Measurements from ENCODE around the gene POP4.

POP4 gene

DNA sequence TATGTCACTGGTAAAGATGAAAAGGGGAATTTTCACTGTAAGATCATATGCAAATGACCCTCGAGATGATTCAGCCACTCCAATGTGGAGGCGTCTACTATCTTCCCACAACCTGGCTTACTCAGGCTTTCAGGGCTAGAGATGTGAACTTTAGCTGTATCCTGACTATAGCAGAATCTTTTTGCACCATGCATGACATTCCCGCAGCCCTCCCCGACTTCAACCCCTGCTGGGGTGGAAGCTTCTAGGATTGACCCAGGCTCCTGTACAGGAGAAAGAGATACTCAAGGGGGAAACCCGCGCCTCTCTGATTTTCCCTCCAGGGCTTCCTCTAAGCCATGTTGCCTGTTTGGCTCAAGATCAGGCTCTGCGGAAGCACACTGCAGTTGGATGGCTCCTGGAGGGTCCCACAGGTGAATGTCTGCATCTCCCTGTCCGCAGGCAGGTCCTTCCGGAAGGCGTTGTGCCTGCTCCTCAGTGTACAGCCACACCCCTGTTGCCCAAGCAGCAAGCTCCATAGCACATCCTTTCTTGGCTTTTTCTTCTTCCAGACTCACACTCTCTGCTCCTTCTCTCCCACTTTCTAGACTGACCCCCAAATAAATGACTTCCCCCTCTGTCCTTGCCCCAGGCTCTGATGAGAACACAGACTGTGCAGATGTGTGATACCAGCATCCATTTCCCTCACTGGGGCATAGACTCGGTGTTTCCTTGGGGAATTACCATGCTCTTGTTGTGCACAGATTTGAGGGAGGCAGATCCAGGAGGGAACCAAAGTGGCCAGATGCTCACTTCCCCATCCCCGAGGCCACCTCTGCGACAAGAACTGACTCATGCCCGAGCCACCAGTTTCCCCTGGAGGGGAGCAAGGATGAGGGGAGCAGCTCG is 29.1 kb upstream of the POP4 start:
- DNase-seq (ENCODE audit: low spot score): no peak

DNA sequence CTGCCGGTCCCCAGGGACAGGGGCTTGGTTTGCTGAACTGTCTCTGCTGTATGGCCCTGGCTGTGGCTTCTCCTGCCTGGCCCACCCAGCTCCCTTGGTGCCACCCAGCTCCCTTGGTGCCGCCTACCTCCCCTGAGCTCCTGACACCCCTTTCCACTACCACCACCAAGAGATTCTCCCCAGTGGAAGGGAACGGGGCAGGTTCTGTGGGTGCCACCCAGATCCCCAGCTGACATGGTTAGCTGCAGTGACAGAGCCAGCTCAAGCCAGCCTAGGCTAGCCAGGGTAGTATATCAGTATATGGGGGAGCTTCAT is 28.5 kb upstream of the POP4 start:
- DNase-seq (ENCODE audit: low spot score): no peak

DNA sequence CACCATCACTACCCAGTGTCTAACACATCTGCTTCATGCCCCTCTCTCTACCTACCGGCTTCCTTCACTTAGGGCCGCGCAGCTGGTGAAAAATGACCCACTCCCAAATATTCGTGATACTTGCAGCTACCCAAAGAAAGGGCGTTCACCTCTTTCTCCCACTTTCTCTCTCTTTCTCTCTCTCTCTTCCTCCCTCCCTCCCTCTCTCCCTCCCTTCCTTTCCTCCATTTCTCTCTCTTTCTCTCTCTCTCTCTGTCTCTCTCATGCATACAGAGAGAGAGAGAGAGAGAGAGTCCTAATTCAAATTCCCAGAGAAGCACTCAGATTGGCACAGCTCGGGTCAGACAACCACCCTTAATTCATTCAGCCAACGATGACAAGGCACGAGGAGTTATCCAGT is 27.7 kb upstream of the POP4 start:
- no peak for DNase-seq (ENCODE audit: low spot score)

DNA sequence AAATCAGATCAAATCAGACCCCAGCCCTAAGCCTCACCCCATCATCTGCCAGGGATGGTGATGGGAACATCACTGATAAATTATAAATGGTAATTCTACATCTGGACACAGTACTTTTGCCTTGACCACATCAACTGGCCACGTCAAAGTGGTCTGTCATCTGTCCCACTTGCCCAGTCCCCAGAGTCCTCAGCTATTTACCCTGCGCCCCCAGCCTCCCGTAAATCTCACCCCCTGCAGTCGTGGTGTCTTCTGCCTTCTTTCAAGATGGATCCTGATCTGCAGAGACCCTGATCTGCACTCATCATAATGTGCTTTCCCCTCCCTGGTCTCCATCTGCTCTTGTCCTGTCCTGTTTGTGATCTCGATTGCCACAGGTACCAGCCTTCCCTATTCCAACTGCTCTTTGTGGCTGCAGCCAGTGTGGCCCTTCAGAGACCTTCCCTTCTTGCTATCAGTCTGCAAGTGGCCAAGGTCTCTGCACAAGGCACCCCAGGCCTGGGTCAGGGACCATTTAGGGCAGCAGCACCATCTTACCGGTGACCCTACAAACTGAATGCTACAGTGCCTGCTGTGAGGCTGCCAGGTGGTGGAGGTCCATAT is 26.7 kb upstream of the POP4 start:
- DNase-seq (ENCODE audit: low spot score): no peak

DNA sequence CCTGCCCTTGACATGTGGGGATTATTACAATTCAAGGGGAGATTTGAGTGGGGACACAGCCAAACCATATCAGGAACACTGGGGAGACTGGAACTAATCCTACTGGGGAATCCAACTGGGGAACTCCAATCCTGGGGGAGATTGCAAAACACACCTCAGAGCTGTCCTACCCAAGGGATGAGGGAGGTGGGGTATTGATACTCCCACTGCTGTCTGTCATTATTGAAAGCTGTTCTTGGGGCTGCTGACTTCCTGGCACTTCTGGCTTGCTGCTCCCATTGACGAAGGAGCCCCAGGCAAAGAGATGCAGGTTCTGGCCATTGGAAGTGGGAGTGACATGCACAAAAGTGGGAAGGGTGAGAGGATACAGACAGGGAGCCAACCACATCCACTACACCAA is 24.7 kb upstream of the POP4 start:
- no peak for DNase-seq (ENCODE audit: low spot score)

DNA sequence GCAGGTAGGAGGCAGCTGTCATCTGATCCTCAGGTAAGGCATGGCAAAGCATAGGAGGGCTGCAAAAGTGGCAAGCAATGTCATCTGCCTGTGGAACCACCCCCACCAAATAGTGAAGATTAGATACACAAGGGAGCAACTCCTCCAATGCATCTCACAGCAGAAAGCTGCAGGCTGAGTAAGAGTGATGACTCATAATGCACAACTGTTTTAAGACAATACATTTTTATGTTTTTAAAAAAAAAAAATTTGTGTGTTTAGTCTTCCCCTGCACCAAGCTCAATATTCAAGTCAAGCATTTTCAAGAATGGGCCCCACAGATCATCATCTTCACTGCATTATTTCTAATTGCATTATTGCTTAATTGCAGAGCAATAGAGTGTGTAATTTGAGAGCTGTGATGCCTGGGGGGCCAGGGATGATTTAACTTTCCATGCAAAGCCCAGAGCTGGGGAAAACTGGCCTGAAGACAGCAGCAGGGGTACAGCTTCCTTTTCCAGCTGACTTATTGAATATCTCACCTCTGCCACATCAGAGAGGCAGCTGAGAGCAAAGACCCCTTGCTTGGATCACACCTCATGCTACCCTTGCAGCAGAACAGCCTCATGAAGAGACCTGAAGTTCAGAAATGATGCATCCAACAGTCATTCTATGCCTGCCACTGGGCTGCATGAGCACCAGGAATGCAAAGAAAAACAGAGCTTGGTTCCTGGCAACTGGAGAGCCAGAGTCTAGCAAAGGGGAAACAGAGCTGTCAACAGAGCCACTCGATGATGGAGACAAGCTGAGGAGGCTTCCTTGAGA is 22.7 kb upstream of the POP4 start:
- DNase-seq (ENCODE audit: low spot score): peak; percentile 35

DNA sequence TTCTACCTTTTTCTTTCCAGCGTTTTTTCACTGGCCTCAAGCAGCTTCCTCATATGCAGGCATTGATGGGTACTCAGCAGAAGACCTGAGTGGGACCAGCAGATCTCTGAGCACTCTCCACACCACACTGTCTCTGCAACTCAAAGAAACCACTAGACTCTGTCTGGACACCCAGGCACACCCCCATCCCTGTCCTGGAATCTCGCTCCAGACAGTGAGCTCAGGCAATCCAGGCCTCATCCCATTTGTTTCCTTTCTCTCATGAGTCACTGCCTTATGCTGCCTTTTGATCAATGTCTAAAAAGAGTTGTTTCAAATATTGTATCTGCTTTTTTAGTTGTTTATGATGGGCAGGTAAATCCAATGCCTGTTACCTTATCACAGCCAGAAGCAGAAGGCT is 19.7 kb upstream of the POP4 start:
- DNase-seq (ENCODE audit: low spot score): no peak

DNA sequence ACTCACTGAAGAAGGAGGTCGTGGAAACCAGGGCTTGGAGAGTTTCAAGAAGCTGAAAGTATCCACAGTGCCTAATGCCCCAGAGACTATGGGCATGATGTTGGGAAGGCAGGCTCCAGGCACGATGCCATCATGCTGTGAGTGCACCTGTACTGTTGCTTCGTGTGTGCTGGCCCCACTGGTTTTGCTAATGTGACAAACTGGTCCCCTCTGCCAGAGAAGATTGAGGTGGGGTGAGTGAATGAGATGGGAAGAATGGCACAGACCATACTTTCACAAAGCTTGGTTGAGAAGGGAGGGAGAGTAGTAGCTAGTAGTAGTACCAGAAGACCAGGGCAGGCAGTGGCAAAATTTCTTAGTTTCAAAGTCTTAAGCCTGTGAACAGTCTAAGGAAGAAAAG is 19.0 kb upstream of the POP4 start:
- no peak for DNase-seq (ENCODE audit: low spot score)

DNA sequence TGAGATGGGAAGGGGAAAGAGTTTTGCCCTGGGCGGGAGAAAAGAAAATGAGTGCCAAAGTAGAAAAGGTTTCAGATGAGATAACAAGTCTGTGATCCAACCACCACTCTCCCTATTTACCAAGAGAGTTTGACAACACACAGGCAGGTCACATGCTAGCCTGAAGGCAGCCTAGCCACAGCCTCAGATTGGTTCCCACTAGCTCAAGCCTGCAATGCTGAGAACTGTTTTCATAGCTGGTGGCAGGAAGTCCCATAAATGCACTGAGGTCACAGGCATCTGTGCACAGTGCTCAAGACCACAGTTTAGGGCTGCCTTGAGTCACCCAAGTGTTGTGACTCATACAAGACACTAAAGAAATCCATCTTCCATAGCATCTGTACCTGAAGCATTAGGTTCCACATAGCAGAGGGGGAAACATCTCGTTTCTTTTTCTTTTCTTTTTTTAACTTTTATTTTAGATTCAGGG is 18.5 kb upstream of the POP4 start:
- no peak for DNase-seq (ENCODE audit: low spot score)

DNA sequence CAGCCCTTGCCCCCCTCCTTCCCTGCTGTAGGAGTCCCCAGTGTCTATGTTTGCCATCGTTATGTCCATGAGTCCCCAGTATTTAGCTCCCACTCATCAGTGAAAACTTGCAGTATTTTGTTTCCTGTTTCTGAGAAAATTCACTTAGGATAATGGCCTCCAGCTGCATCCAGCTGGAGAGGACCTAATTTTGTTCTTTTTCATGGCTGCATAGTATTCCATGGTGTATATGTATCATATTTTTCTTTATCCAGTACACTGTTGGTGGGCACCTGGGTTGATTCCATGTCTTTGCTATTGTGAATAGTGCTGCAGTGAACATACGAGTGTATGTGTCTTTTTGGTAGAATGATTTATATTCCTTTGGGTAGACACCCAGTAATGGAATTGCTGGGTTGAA is 18.0 kb upstream of the POP4 start:
- DNase-seq (ENCODE audit: low spot score): no peak

DNA sequence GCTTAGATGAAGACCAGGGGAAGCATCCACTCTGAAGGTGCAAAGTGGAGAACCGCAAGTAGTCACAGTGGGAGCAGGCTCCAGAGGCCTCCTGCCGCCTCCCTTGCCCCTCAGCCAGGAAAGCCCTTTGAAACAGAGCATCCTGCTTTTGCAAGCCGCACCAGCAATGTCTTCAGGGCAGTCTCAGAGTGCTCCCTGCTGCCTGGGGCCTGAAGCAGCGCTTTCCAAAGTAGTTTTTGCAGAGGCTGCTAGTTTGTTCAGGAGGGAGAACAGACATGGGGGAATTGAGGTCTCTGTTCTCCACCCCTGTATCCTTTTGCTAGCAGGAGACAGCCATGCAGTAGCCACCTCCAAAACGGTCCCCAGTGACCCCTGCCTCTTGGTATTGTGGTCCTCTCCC is 15.8 kb upstream of the POP4 start:
- DNase-seq (ENCODE audit: low spot score): no peak

DNA sequence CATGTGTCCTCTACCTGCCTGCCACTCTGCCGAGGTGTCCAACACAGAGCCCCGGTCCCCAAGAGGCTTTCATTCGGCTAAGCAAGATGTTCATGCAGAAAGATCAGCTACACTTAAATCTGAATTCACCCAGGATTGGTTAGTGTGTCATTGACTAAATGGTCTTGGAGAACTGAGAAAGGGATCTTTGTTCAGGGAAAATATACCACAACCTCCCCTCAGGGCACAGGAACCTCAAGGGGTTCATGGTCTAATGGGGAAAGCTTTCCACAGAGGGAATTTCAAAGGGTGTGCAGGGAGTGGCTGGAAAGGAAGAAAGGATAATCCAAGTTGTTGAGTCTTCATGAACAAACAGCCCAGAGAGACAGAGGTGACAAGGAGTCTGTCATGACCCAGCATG is 14.4 kb upstream of the POP4 start:
- DNase-seq (ENCODE audit: low spot score): no peak

DNA sequence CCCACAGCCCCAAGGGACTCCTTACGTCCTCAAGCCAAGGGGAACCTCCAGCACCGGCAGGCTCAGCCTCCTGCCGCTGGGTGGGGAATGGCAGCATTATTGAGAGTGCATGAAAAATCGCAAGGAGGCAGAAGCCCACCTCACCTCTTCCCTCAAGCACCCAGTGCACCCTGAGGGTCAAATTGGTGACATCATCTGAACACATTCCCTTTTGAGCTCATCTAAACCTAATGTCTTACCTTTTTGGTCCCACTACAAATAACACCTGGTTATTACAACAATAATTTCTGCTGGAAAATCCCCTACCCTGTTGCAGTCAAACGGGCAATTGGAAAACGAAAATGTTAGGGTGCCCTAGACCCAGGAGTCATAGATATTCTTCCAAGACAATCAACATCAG is 12.2 kb upstream of the POP4 start:
- no peak for DNase-seq (ENCODE audit: low spot score)

DNA sequence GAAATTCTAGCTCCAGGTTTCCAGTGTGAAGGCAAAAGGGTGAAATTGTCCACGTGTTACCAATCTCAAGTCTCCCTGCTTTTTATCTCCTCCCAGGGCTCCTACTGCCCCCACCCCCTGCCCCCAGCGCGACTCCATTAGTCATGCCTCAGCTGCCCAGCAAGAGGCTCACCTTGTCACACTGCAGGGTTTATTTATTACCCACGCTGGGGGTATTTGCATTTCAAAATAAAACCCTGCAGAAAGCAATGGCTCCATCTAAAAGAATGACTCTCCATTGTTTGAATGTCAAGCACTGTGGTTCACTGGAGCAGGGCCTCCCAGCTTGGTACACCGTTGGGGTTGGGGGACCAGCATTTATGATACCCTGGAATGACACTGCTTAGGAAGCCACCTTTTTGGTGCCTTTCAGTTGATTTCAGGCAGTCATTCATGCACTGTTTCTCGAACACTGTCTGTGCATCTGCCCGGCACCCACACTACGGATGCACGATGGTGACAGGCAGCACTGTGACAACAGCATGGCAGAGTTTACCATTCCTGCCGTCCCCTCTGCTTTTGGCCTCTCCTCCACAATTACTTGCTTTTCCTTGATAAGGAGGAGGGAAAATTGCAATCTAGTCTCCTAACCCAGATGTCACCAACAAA is 9.9 kb upstream of the POP4 start:
- no peak for DNase-seq (ENCODE audit: low spot score)

DNA sequence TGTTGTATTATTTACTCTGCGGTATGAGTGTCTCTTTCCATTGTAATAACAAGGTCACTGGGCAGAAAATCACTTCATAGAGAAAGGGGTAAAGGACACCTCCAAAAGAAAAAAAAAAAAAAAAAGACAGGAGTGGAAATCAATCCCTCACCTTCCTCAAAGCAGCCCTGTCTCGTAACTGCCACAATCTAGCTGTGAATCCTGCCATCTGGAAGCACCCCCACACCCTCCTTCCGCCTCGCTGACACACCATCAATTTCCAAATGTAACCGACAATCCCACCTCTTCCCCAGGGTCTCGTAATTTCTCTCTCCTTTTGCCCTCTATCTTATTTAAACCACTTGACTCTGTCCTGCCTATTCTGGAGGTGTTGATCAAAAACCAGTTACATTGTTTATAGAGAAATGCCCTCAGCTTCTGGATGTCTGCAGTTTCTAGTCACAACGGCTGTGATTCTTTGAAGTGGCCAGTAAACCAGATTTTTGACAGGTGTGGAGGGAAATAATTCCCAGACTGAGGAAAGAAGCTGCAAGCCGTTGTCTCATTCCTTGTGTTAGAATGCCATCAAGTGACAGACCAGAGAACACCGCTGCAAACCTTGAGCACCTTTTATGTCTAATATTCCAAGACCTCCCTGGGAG is 9.1 kb upstream of the POP4 start:
- peak; percentile 33 for DNase-seq (ENCODE audit: low spot score)

DNA sequence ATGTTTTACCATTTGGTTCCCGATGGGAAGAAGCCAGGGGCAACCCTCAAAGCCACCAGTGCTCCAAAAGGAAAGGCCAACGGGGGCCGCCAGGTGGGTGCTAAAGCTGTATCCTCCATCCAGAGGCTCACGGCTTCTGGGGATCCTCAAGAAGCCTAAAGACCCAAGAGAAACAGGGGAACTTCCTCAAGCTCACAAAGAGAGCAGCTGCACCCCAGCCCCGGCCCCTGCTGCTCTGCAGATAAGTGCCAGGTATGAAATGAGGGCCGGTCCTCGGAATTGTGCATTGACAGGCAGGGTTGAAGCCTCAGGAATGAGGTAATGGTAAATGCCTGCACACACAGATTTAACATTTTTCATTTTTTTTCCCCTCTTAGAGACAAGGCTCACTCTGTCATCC is 8.0 kb upstream of the POP4 start:
- DNase-seq (ENCODE audit: low spot score): no peak

DNA sequence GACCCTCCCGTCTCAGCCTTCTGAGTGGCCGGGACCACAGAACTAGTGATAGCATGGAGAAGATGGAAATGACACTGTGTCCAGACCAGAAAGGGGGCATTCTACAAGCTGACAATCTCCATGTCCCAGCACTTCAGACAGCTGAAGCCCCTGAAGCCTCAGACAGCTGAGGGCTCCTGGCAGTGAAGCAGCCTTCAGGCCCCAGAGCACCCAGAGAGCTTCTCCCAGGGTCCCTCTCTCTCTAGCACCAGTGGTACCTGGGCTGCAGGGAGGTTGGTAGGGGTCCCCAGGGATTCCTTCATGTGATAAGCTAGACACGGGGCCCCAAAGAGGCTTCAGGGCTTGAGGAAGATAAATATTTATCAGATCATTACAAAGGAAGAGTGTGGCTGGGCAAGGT is 7.6 kb upstream of the POP4 start:
- no peak for DNase-seq (ENCODE audit: low spot score)

DNA sequence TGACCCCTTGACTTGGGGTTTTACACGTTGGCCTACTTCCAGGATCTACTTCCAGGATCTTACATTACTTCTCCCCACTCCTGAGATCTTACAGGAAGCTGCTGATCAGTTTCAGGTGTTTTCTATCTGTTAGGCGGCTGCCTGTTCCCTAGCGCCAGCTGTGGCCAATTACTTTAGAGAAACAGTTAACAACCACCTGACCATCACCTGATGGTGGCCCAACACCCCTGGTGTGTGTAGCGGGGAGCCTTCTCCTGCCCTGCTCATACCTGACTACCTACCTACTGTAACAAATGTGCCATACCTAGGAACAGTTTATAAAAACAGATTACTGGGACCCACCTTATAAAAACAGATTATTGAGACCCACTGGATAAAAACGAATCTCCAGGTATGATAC is 2.8 kb upstream of the POP4 start:
- no peak for DNase-seq (ENCODE audit: low spot score)

DNA sequence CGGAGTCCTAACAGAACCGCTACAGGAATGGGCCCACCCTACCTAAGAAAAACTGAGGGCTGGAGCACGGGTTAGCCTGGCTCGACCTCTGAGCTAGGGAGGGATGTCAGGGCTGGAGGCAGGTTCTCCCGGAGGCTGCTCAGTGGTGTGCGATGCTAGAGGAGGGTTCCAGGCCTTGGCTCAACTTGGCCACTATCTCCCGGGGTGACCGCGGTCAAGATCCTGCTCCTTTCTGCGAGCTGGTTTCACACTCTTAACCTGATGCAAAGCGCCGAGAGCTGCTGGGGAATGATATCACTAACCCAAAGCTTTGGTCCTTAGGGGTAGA is 301 bp downstream of the POP4 start:
- no peak for DNase-seq (ENCODE audit: low spot score)

DNA sequence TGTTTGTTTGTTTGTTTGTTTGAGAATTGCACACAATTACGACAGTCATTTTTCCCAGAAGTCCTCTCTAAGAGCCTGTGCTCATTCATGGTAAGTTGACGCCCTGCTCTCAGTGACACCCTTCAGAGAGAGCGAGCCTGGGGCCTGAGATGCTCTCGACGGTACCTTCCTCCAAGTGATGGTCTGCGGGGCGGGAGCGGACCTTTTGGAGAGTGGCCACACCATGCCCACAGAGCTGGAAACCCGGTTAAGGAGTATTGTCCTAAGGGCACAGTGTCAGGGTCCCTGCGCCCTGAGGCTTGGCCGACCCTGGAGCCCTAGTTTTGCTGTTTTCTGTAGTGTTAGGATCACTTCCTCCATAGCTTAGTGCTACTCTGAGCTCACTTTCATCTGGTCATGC is 3.6 kb downstream of the POP4 start:
- no peak for DNase-seq (ENCODE audit: low spot score)

DNA sequence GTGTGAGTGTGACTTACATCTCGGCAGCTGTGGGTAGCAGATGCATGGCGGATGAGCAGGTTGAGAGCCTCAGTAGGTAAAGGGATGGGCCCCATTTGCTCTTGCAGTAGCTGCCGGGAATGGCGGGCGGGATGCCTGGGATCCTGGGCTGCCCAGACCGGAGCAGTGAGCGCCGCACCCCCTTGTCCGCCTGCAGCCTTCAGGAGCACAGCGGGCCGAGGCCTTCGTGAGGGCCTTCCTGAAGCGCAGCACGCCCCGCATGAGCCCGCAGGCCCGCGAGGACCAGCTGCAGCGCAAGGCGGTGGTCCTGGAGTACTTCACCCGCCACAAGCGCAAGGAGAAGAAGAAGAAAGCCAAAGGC is 4.1 kb downstream of the POP4 start:
- DNase-seq (ENCODE audit: low spot score): no peak

DNA sequence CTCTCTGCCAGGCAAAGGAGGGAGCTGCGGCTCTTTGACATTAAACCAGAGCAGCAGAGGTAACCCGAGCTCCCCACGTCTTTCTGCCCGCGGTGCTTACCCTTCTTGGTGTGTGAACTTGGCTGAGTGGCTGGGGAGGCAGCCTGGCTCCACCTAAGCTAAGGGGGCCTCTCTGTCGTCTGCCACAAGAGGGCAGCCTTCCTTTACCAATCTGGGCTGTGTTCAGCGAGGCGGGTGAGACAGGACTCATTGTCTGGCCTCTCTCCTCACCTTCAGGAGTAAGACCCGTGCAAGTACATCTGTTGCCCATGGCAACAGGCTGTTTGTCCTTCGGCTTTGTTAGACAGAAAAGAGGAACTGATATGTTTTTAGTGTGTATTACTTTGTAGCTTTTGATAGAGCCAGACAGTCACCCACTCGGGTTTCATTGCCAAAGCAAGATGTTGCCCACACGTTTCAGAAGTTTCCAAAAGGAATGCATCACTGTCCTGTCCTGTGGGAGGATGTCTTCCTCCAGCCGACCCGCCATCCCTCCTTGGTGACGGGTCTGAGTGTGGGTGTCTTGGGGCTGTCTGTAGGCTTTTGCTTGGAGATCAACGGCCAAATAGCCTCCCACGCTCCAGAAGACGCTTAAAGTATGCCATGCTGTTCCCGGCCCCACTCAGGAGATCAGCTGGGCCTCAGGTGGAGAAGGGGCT is 4.6 kb downstream of the POP4 start:
- DNase-seq (ENCODE audit: low spot score): peak; percentile 94
